Adrenal gland (tissue), 12 donors: ENCODE measurements around the gene SERF2. TPM values are rescaled to one million over a fixed set of nuclear protein-coding genes. Genes with fewer than 3 reads are reported as not detected.

Experiments
- DNase-seq, 7 donors: peaks; one replicate each; pipeline ENCODE4 v3.0.0-alpha.2; 2019 to 2020
- H3K27ac ChIP-seq, 5 donors: fragments of 200-600 bp; sonication (generic) in 4 of 5; 1 replicate in 3 of 5; 2 replicates in 2 of 5; pipeline versions ENCODE4 v1.5.1 to v1.8.0; 2016 to 2020; ENCODE audit warnings: mild to moderate bottlenecking in 1 of 5
- H3K27me3 ChIP-seq: fragments of 200-600 bp; 2 replicates; pipeline ENCODE4 v1.8.0; 2021
- H3K36me3 ChIP-seq, 2 donors: fragments of 200-600 bp; replicated peaks in 1 of 2; 1 replicate in 1 of 2; 2 replicates in 1 of 2; pipeline versions ENCODE4 v1.5.1 to v1.8.0; 2018 to 2022
- H3K4me1 ChIP-seq, 2 donors: fragments of 200-600 bp; replicated peaks in 1 of 2; 1 replicate in 1 of 2; 2 replicates in 1 of 2; pipeline versions ENCODE4 v1.5.1 to v1.8.0; 2018 to 2021
- H3K4me3 ChIP-seq, 4 donors: fragments of 200-600 bp; sonication (generic) in 3 of 4; one replicate each; pipeline ENCODE4 v1.5.1; 2016 to 2018
- H3K9me3 ChIP-seq, 3 donors: fragments of 200-600 bp; sonication (generic) in 1 of 3; replicated peaks in 1 of 3; 1 replicate in 2 of 3; 2 replicates in 1 of 3; pipeline versions ENCODE4 v1.5.1 to v1.8.0; 2016 to 2021
- CTCF ChIP-seq, 6 experiments: fragments of 450-650 bp in 4 of 6; fragments of 200-600 bp in 2 of 6; sonication (generic) in 1 of 6; IDR thresholded peaks; 1 replicate in 5 of 6; 2 replicates in 1 of 6; pipeline versions ENCODE4 v1.5.1 to v1.8.0; 2016 to 2021; ENCODE audit warnings: antibody characterized with exemption in 6 of 6, mild to moderate bottlenecking in 2 of 6, moderate library complexity in 1 of 6
- POLR2A ChIP-seq, 2 donors: fragments of 450-650 bp; IDR thresholded peaks; one replicate each; pipeline ENCODE4 v1.6.1; 2017; ENCODE audit warnings: antibody characterized with exemption in 2 of 2, mild to moderate bottlenecking in 2 of 2, moderate library complexity in 1 of 2
- WGBS, 4 donors: extraction: QIAGEN DNeasy Blood & Tissue Kit in 2 of 4; methylation state at CpG; one replicate each; pipeline versions ENCODE4 v1.1.5 to v1.1.7; 2013 to 2017; 5-methylcytosine and 5-hydroxymethylcytosine counted together
- intact Hi-C, 2 donors: fragments of 100-400 bp; cut with DNase I; formaldehyde crosslinking; loops; one replicate each; pipeline versions ENCODE4 v1.14.1 to v1.15.0; 2022 to 2023
- polyA plus RNA-seq, 3 donors: library from polyadenylated mRNA; stranded (reverse); fragments of 200-250 nt in 2 of 3; fragments of 350-450 nt in 1 of 3; fragmentation: Illumina TruSeq in 1 of 3; extraction: RNeasy Lipid Tissue Mini Kit (QIAGEN cat#74804) in 1 of 3; gene quantifications; one replicate each; pipeline ENCODE4 v1.2.3, GENCODE V29; 2013 to 2014
- total RNA-seq, 9 donors: library from RNA; depleted of rRNA in 4 of 9; stranded (reverse); fragments of >200 nt in 4 of 9; fragments of 120-200 nt in 1 of 9; fragmentation: NEBNext Ultra II Directional in 1 of 9; extraction: Animal tissue kit (Norgen Biotek cat#: 25700) in 1 of 9; gene quantifications; one replicate each; pipeline versions ENCODE4 v1.1.0 to v1.2.4, GENCODE V29; 2013 to 2023
- donor health status: healthy with polysubstance abuse.
- donor health status: Bipolar disorder and iron deficiency.
- donor health status: DM: yes; HTN: yes; CAD: no.
- donor health status: DM: no; HTN: no; CAD: no.
- donor health status: DM: no; HTN: no; CAD: no.
- donor health status: DM: yes; HTN: yes; CAD: no.

Gene SERF2
- total and polyA plus RNA-seq, 12 donors: 897 to 5,418 (median 1,398) TPM

- Histone ChIP-seq H3K4me3 (peak overlapping the region in 1 of 4 donors; percentile 70), H3K36me3 (peaks cover 0 to 49% of the 10 kb centered on the region in 2 donors), H3K9me3 (no peaks in the 10 kb centered on the region), H3K27me3 (no peaks in the 10 kb centered on the region), H3K27ac (peak overlapping the region; percentile 89 to 98 (median 96)), H3K4me1 (peaks cover 20 to 48% of the 10 kb centered on the region in 2 donors)
- DNase-seq: peak in 1 of 7 donors; percentile 40
- 61 to 77% (median 73%) methylated on average over 10 of the region's 10 CpGs for WGBS, 4 donors
- intact Hi-C loops: no loop called here
- TF ChIP-seq CTCF (IDR thresholded peaks at IDR 0.05) (no peak), POLR2A (IDR thresholded peaks at IDR 0.05) (no peak)
Measured at GRCh38 chr15:43793647-43794046, 1.5 kb downstream of the SERF2 start.

- Histone ChIP-seq H3K27me3 (no peaks in the 10 kb centered on the region), H3K4me1 (peaks cover 20 to 50% of the 10 kb centered on the region in 2 donors), H3K4me3 (peak overlapping the region in 1 of 4 donors; percentile 70), H3K27ac (peak overlapping the region in 3 of 5 donors; percentile 89 to 98 (median 96)), H3K36me3 (peaks cover 0 to 54% of the 10 kb centered on the region in 2 donors), H3K9me3 (no peaks in the 10 kb centered on the region)
- WGBS, 4 donors: 57 to 65% (median 63%) methylated on average over 9 of the region's 9 CpGs
- intact Hi-C loops: no loop called here
- TF ChIP-seq POLR2A (IDR thresholded peaks at IDR 0.05): peak in 1 of 2 donors; percentile 58
- TF ChIP-seq CTCF (IDR thresholded peaks at IDR 0.05): no peak
- peak in 6 of 7 donors; percentile 46 to 70 (median 58) for DNase-seq
Measured at GRCh38 chr15:43794269-43795037, 2.3 kb downstream of the SERF2 start.

GRCh38 chr15:43795197-43795596, 3.1 kb downstream of the SERF2 start:
- Histone ChIP-seq H3K4me3 (no peak overlapping the region), H3K4me1 (peaks cover 24 to 53% of the 10 kb centered on the region in 2 donors), H3K27ac (peak overlapping the region in 3 of 5 donors; percentile 4 to 98 (median 75)), H3K27me3 (no peaks in the 10 kb centered on the region), H3K9me3 (no peaks in the 10 kb centered on the region), H3K36me3 (peaks cover 0 to 55% of the 10 kb centered on the region in 2 donors)
- DNase-seq: no peak
- intact Hi-C loops: no loop called here
- TF ChIP-seq CTCF (IDR thresholded peaks at IDR 0.05) (no peak), POLR2A (IDR thresholded peaks at IDR 0.05) (no peak)
- 78 to 100% (median 88%) methylated on average over 2 of the region's 2 CpGs for WGBS, 4 donors

- H3K4me3 ChIP-seq: no peak overlapping the region
- intact Hi-C loops: no loop called here
- TF ChIP-seq CTCF (IDR thresholded peaks at IDR 0.05): no peak
- TF ChIP-seq POLR2A (IDR thresholded peaks at IDR 0.05): no peak
- H3K27ac ChIP-seq: peak overlapping the region in 1 of 5 donors; percentile 0
- peaks cover 0 to 55% of the 10 kb centered on the region in 2 donors for H3K36me3 ChIP-seq
- no peak for DNase-seq
- H3K9me3 ChIP-seq: no peaks in the 10 kb centered on the region
- peaks cover 24 to 54% of the 10 kb centered on the region in 2 donors for H3K4me1 ChIP-seq
- H3K27me3 ChIP-seq: no peaks in the 10 kb centered on the region
Measured at GRCh38 chr15:43795997-43796396, 3.9 kb downstream of the SERF2 start.
